ENCODE results near the gene NREP.
A peak's percentile ranks its signal among the peaks of the same experiment; 100 is the strongest.

Gene NREP

GRCh38 chr5:111745075-111745739 lies 11.8 kb downstream of the NREP start:
- DNase-seq (ENCODE audit: extremely low read depth, low read depth): no peak
- TF ChIP-seq CTCF (IDR thresholded peaks at IDR 0.05; ENCODE audit: low read depth, low read length): no peak

GRCh38 chr5:111744455-111744854 lies 12.5 kb downstream of the NREP start:
- no peak for DNase-seq (ENCODE audit: extremely low read depth, low read depth)
- no peak for TF ChIP-seq CTCF (IDR thresholded peaks at IDR 0.05; ENCODE audit: low read depth, low read length)

DNA sequence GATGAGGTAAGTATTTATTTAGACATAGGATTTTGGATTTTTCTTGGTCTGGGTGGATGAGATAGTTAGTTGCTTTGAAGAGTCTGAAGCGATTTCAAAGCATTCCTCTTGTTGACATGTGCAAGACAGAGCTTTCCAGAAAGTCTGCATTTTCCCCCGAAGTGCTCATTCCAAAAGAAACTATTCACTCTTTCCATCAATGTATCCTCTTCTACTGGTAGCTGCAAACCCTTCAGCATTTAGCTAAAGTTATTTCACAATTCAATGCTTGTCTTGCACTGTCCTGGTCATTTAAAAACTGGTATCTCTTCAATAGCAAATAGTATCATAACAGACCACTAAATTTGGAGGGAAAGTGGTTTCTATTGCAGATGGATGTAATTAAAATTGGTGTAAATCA lies 13.0 kb downstream of the NREP start:
- no peak for DNase-seq (ENCODE audit: extremely low read depth, low read depth)
- no peak for TF ChIP-seq CTCF (IDR thresholded peaks at IDR 0.05; ENCODE audit: low read depth, low read length)

DNA sequence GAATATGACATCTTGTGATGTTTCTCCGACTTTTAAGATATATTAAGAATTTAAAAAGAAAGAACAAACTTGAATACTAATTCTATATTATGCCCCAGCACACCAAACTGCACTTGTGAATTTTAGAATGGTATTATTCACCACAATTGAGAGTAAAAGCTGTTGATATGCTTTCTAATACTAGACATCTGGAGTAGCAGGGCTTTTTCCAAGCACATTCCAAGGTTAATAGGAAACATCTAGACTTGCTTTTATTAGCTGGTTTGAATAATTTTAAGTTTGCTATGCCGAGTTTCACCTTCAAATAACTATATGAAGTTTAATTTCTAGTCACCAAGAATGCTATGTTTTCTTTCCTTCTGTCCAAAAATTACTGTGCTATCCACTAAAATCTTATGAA lies 13.5 kb downstream of the NREP start:
- TF ChIP-seq CTCF (IDR thresholded peaks at IDR 0.05; ENCODE audit: low read depth, low read length): no peak
- DNase-seq (ENCODE audit: extremely low read depth, low read depth): no peak

GRCh38 chr5:111742177-111742994 lies 14.6 kb downstream of the NREP start:
- DNase-seq (ENCODE audit: extremely low read depth, low read depth): peak; percentile 81

DNA sequence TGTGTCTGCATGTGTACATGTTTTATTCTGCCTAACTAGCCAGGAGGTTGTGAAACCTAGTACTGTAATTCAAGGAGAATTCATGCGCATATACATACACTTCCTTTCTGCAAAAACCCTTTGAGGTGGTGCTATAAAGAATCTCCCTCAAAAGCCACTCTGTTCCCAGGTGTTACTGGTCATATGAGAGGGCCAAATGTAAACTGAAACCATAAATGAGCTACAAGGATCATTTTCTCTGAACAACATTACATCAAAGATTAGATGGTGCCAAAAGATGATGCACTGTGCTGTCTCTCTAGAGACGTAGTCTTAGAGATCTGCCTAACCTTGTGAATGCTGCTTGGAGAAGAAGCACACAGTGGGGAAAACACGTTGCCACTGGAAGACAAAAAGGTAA lies 15.7 kb downstream of the NREP start:
- no peak for DNase-seq (ENCODE audit: extremely low read depth, low read depth)
- no peak for TF ChIP-seq CTCF (IDR thresholded peaks at IDR 0.05; ENCODE audit: low read depth, low read length)

More at GRCh38 chr5:111742177-111742994, 14.6 kb downstream of the NREP start:
- no peak for TF ChIP-seq CTCF (IDR thresholded peaks at IDR 0.05; ENCODE audit: low read depth, low read length)

DNA sequence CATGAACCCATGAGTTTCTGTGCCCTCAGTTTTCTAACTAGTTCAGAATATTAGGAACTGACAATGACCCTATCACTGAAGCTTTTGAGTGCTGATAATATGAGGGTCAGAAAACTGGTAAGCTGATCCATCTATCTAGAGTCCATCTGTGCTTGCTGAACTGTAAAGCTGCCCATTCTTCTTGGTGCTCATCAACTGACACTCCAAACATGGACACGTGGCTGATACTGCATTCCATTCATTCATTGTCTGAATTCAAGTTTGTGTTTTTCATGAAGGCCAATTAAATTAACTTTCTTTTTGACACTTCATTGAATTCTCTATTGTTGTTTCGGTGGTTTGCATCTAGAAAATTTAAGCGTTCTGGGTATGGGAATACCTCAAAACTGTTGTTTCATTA lies 17.6 kb downstream of the NREP start:
- no peak for DNase-seq (ENCODE audit: extremely low read depth, low read depth)
- TF ChIP-seq CTCF (IDR thresholded peaks at IDR 0.05; ENCODE audit: low read depth, low read length): no peak
